Activated CD8-positive, alpha-beta memory T cell treated with anti-CD3 and anti-CD28 coated beads, Interleukin-2, amount 50 U/mL, for 1 hour (primary cell): ENCODE measurements around the gene CDKN1C.

Source experiments
- DNase-seq: peaks from one replicate; pipeline ENCODE4 v3.0.0-alpha.2; 2020; ENCODE audit errors: extremely low read depth

Gene CDKN1C

GRCh38 chr11:2847561-2847960 lies 38.0 kb downstream of the CDKN1C start:
- DNase-seq = no peak

- no peak for DNase-seq
Measured at GRCh38 chr11:2846470-2846869, 39.1 kb downstream of the CDKN1C start.

- DNase-seq = no peak
Measured at GRCh38 chr11:2846056-2846455, 39.5 kb downstream of the CDKN1C start.

GRCh38 chr11:2844996-2845395 lies 40.6 kb downstream of the CDKN1C start:
- no peak for DNase-seq

GRCh38 chr11:2844116-2844842 lies 41.3 kb downstream of the CDKN1C start:
- no peak for DNase-seq

- no peak for DNase-seq
Measured at GRCh38 chr11:2843551-2843950, 42.0 kb downstream of the CDKN1C start.

- DNase-seq = no peak
Measured at GRCh38 chr11:2842876-2843275, 42.7 kb downstream of the CDKN1C start.

- DNase-seq = no peak
Measured at GRCh38 chr11:2841411-2842190, 44.0 kb downstream of the CDKN1C start.

- no peak for DNase-seq
Measured at GRCh38 chr11:2839395-2839943, 46.1 kb downstream of the CDKN1C start.

- no peak for DNase-seq
Measured at GRCh38 chr11:2838676-2839294, 46.8 kb downstream of the CDKN1C start.

- DNase-seq = no peak
Measured at GRCh38 chr11:2838091-2838490, 47.5 kb downstream of the CDKN1C start.

GRCh38 chr11:2837651-2838050 lies 47.9 kb downstream of the CDKN1C start:
- no peak for DNase-seq

- DNase-seq = no peak
Measured at GRCh38 chr11:2837096-2837601, 48.4 kb downstream of the CDKN1C start.

GRCh38 chr11:2836315-2837095 lies 49.1 kb downstream of the CDKN1C start:
- no peak for DNase-seq

- no peak for DNase-seq
Measured at GRCh38 chr11:2835751-2836150, 49.8 kb downstream of the CDKN1C start.

GRCh38 chr11:2835296-2835695 lies 50.3 kb downstream of the CDKN1C start:
- no peak for DNase-seq

GRCh38 chr11:2834503-2835273 lies 50.9 kb downstream of the CDKN1C start:
- DNase-seq = no peak

GRCh38 chr11:2833716-2834502 lies 51.7 kb downstream of the CDKN1C start:
- DNase-seq = no peak
